NCI-H2196 treated with DMSO at 0.1 percent for 48 hours (cell line): ENCODE measurements around the gene PP2D1.
A peak's percentile ranks its signal among the peaks of the same experiment; 100 is the strongest.
"Not testable (repeated sequence)": the region's sequence is repeated elsewhere in the genome, so short reads cannot be mapped to it uniquely, and the experiment has no call there.

Experiments
- DNase-seq: peaks from one replicate; lab custom pipeline; 2025; ENCODE audit not compliant: unreplicated experiment; lab: John Stamatoyannopoulos, UW

PP2D1 gene

DNA sequence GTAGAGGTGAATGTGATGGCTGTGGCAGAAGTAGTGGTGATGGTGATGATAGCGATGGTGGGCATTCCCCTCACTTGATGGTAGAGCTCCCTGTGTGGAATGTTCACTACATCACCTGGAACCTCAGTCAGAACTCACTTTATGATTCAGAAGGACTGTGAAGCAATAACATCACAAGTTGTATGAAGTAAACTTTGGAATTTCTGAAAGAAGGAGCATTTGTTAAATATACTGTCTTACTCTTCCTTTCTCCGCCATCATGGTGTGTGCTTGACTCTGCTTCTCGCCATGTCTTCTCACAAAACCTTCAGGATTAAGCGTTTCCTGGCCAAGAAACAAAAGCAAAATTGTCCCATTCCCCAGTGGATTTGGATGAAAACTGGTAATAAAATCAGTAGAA lies at the start of gene PP2D1:
TSS of gene PP2D1 (minus strand) at position 101 of the 400 bp plus-strand sequence. CDS start 192 bp downstream, outside the sequence.
- DNase-seq: no peak

GRCh38 chr3:20060974-20061685 lies 49.1 kb upstream of the PP2D1 start:
- no peak for DNase-seq

GRCh38 chr3:20059929-20060328 lies 47.9 kb upstream of the PP2D1 start:
- no peak for DNase-seq

GRCh38 chr3:20057612-20058180 lies 45.6 kb upstream of the PP2D1 start:
- DNase-seq: no peak

DNA sequence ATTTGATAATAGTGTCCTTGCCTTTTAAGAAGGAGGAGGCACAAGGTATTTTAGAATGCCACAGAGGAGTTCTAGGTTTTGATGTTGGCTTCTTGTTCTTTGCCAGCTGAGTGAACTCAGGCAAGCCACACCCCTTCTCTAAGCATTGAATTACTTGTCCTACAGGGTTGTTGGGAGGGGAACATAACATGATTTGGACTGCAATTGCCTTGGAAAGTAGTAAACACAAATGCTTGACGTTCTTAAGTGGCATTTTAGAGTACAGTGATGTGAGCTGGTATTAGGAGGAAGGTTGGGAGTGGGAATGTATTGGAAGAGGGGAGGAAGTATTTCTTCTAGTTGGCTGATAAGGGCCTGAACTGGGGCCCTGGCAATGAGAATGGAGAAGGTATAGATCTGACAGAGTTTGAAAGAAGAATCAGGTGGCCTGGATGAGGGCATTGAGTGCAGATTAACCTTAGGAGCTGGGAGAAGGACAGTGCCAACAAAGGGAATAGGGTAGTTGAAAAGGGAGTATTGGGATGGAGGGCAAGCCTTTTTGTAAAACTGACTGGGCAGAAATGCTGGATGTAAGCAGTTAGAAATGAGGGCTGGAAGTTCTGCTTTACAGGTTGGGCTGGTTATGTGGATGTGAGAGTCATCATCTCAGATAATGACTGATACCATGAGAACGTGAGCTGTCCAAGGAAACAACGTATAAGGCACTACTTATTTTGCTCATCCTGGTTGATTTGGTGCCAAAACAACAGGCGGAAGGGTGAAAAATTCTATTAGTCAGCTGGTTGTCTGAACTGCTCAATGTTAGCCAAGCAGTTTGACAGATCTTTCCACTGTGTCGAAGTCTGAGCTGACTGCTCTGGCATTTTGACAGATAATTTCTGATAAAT lies 44.9 kb upstream of the PP2D1 start:
- no peak for DNase-seq

- no peak for DNase-seq
These were observed 43.8 kb upstream of the PP2D1 start for GRCh38 chr3:20055842-20056241.

DNA sequence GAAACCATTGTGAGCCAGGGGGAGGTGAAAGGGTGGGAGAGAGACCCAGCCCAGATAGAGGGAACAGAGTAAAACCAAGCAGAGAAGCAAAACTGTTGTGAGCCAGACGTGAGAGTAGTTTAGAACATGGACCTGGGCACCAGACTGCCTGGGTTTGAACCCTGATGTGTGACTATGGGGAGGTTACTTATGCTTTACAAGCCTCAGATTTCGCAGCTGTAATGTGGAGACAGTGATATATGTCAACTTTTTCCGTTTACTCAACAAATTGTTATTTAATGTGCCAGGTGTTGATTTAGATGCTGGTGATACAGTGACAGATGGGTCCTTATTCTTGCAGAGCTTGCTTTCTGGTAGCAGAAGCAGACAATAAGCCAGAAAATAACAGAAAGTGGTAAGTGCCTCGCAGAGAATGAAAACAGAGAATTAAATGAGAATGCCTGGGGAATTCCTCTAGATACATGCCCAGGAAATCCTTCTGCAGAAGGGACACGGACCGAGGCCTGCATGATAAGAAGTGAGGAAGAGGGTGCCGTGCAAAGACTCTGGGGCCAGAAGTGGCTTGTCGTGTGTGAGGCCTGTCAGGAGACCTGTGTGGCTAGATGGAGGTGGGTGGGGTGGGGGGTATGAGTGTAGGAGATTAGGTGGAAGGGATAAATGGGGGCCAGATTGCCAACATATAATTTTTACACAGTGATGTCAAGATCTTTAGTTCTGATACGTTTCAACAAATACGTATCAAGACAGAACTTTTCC lies 43.1 kb upstream of the PP2D1 start:
- DNase-seq: no peak

- DNase-seq: no peak
These were observed 42.5 kb upstream of the PP2D1 start for GRCh38 chr3:20054549-20054987.

DNA sequence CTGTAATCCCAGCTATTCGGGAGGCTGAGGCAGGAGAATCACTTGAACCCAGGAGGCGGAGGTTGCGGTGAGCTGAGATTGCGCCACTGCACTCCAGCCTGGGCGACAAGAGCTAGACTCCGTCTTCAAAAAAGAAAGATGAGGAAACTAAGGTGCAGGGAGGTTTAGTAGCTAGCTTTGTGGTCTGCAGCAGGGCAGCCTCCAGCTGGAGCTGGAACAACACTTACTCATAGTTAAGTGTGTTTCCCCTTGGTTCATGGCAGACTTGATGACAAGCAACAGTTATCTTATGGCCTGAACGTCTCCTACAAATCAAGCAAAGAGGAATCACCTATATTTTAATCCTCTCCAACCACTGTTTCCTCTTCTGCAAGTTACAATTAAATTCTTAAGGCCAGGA lies 40.8 kb upstream of the PP2D1 start:
- no peak for DNase-seq

DNA sequence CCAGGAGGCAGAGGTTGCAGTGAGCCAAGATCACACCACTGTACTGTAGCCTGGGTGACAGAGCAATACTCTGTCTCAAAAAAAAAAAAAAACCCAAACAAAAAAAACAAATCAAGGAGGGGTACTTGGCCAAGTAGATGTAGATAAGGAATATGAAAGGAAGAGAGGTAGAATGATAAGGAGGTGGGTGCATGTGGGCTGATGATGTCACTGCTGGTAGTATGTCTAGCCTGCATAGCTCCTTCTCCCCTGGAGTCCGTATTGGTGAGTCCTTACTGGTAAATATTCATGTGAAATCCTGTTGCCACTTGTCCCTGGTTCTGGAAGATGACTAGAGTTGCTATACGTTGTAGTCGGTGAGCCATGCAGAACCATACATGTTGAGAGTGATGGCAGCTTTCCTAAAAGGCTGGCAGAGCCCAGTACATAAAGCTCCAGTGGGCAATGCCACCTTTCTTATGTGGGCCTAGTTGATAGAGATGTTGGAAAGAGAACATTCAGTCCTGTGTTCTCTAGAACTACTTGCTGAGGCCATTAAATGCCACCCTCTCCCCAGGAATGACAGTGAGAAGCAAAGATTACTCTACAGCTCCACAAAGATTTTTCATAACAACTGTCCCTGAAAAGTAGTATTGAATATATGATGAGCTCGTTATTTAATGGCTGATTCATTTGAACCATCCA lies 39.2 kb upstream of the PP2D1 start:
- no peak for DNase-seq

- DNase-seq: no peak
These were observed 36.2 kb upstream of the PP2D1 start for GRCh38 chr3:20047976-20048883.

DNA sequence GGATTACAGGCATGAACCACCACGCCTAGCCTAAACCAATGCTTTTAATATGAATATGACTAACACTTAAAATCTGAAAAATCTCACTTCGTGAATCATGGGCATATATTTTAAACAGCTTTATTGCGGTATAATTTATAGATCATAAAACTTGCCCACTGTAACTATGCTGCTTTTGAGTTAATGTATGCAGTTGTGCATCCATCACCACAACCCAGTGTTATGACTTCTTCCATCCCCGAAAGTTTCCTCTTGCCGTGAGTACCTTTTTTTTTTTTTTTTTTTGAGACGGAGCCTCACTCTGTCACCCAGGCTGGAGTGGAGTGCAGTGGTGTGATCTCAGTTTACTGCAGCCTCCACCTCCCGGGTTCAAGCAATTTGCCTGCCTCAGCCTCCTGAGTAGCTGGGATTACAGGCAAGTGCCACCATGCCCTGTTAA lies 35.3 kb upstream of the PP2D1 start:
- DNase-seq: no peak

GRCh38 chr3:20046556-20046955 lies 34.5 kb upstream of the PP2D1 start:
- no peak for DNase-seq

GRCh38 chr3:20045141-20045540 lies 33.1 kb upstream of the PP2D1 start:
- DNase-seq: not testable (repeated sequence)

DNA sequence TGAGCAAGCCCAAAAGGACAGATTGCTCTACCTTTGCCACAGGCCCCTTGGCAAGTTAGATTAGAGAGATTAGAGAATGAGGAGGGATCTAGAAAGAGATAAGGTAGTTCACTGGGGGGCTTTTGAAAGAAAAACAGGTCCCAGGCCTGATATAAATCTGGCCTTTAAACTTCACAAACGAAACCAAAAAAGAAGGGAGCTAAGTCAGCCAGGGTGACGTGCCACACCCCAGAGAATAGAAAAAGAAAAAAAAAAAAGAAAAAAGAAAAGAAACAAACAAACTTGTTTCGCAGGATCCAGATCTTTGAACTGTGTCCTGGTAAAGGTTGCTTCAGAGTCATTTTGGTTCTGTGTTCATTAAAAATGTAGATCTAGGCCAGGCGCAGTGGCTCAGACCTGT lies 31.8 kb upstream of the PP2D1 start:
- DNase-seq: no peak

- DNase-seq: no peak
These were observed 31.3 kb upstream of the PP2D1 start for GRCh38 chr3:20043396-20043795.

DNA sequence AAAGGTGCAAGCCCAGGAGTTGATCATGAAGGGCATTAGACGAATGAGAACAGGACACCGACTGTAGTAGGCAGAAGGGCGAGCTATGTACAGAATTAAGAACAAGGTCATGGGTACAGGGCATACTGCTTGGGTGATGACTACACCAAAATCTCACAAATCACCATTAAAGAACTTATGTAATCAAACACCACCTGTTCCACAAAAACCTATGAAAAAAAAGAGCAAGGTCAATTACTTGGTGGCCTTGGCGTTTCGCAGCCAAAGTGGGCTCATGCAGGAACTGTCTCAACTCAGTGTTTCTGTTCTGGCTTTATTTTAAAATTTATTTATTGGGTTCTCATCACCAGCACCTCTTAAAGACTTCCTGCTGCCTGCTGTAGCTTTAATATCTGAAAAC lies 30.3 kb upstream of the PP2D1 start:
- no peak for DNase-seq

- peak; percentile 31 for DNase-seq
These were observed 29.2 kb upstream of the PP2D1 start for GRCh38 chr3:20041197-20041780.

GRCh38 chr3:20040548-20041196 lies 28.6 kb upstream of the PP2D1 start:
- DNase-seq: no peak
